Smooth muscle cell (in vitro differentiated cells): ENCODE results near the gene PIK3R5. TPM values are rescaled to one million over a fixed set of nuclear protein-coding genes. Genes with fewer than 3 reads are reported as not detected.
"Not testable (repeated sequence)": the region's sequence is repeated elsewhere in the genome, so short reads cannot be mapped to it uniquely, and the experiment has no call there.

Experiments
- DNase-seq: peaks from one replicate; lab custom pipeline; 2025; ENCODE audit not compliant: unreplicated experiment; lab: John Stamatoyannopoulos, UW
- H2AFZ ChIP-seq: fragments of 200-600 bp; sonication (generic); 2 replicates; pipeline ENCODE4 v1.6.0; 2016; ENCODE audit warnings: antibody characterized with exemption, low read depth, mild to moderate bottlenecking
- H3F3A ChIP-seq: fragments of 200-600 bp; sonication (generic); 2 replicates; pipeline ENCODE4 v1.6.0; 2017; ENCODE audit warnings: antibody characterized with exemption, low read depth
- H3K27ac ChIP-seq: fragments of 200-600 bp; sonication (generic); 2 replicates; pipeline ENCODE4 v1.5.1; 2016; ENCODE audit warnings: low read depth, mild to moderate bottlenecking
- H3K27me3 ChIP-seq: fragments of 200-600 bp; sonication (generic); 2 replicates; pipeline ENCODE4 v1.6.1; 2016; ENCODE audit warnings: low read depth, mild to moderate bottlenecking
- H3K36me3 ChIP-seq: fragments of 200-600 bp; sonication (generic); 2 replicates; pipeline ENCODE4 v1.5.1; 2016; ENCODE audit warnings: low read depth
- H3K4me1 ChIP-seq: fragments of 200-600 bp; sonication (generic); 2 replicates; pipeline ENCODE4 v1.5.1; 2016; ENCODE audit warnings: low read depth
- H3K4me2 ChIP-seq: fragments of 200-600 bp; sonication (generic); 2 replicates; pipeline ENCODE4 v1.6.0; 2016; ENCODE audit warnings: mild to moderate bottlenecking
- H3K4me3 ChIP-seq: fragments of 200-600 bp; sonication (generic); 2 replicates; pipeline ENCODE4 v1.5.1; 2016; ENCODE audit warnings: mild to moderate bottlenecking
- H3K79me2 ChIP-seq: fragments of 200-600 bp; sonication (generic); 2 replicates; pipeline ENCODE4 v1.6.0; 2016; ENCODE audit warnings: low read depth, mild to moderate bottlenecking
- H3K9ac ChIP-seq: fragments of 200-600 bp; sonication (generic); 2 replicates; pipeline ENCODE4 v1.6.0; 2016; ENCODE audit warnings: low read depth
- H3K9me3 ChIP-seq: fragments of 200-600 bp; sonication (generic); replicated peaks from 2 replicates; pipeline ENCODE4 v1.5.1; 2016; ENCODE audit warnings: low read depth
- H4K20me1 ChIP-seq: fragments of 200-600 bp; sonication (generic); 2 replicates; pipeline ENCODE4 v1.6.0; 2016; ENCODE audit warnings: low read depth
- CTCF ChIP-seq: fragments of 200-600 bp; sonication (generic); IDR thresholded peaks from 2 replicates; pipeline ENCODE4 v1.5.1; 2017; ENCODE audit warnings: borderline replicate concordance, mild to moderate bottlenecking, antibody characterized with exemption; ENCODE audit not compliant: insufficient read depth, poor library complexity, severe bottlenecking
- WGBS: methylation state at CpG from one replicate; pipeline ENCODE4 v1.1.7; 2016; ENCODE audit warnings: low lambda C conversion rate; 5-methylcytosine and 5-hydroxymethylcytosine counted together
- polyA plus RNA-seq: library from polyadenylated mRNA; unstranded; fragments of >200 nt; fragmentation: Nextera tagmentation; extraction: Ambion mirVana; gene quantifications from 2 replicates; pipeline ENCODE4 v1.2.1, GENCODE V29; 2016
- total RNA-seq: library from RNA; depleted of rRNA; stranded (reverse); fragments of >200 nt; gene quantifications from 2 replicates; pipeline ENCODE4 v1.2.3, GENCODE V29; 2014

Gene PIK3R5
- total and polyA plus RNA-seq, 2 experiments from 2014 or later: not detected

- Histone ChIP-seq H3K4me1 (peaks cover 15% of the 10 kb centered on the region), H3K9me3 (no peaks in the 10 kb centered on the region), H3K27ac (no peak overlapping the region), H2AFZ (peak overlapping the region; percentile 37), H3K27me3 (no peaks in the 10 kb centered on the region), H4K20me1 (no peaks in the 10 kb centered on the region), H3K9ac (no peak overlapping the region), H3K4me3 (no peak overlapping the region), H3F3A (no peaks in the 10 kb centered on the region), H3K79me2 (no peaks in the 10 kb centered on the region), H3K36me3 (no peaks in the 10 kb centered on the region), H3K4me2 (peak overlapping the region; percentile 27)
- no peak for TF ChIP-seq CTCF
- 72% methylated on average over 11 of the region's 11 CpGs for WGBS
- no peak for DNase-seq
These were observed 106.3 kb downstream of the PIK3R5 start for GRCh38 chr17:8859027-8859803.

- no peaks in the 10 kb centered on the region for H3K27me3 ChIP-seq
- DNase-seq: no peak
- H3K4me2 ChIP-seq: no peak overlapping the region
- H3K9ac ChIP-seq: no peak overlapping the region
- no peaks in the 10 kb centered on the region for H3K9me3 ChIP-seq
- TF ChIP-seq CTCF: no peak
- H4K20me1 ChIP-seq: no peaks in the 10 kb centered on the region
- H3K27ac ChIP-seq: no peak overlapping the region
- no peak overlapping the region for H2AFZ ChIP-seq
- peaks cover 15% of the 10 kb centered on the region for H3K4me1 ChIP-seq
- H3K36me3 ChIP-seq: no peaks in the 10 kb centered on the region
- H3K4me3 ChIP-seq: no peak overlapping the region
- no peaks in the 10 kb centered on the region for H3F3A ChIP-seq
- WGBS: 45% methylated on average over 5 of the region's 5 CpGs
- H3K79me2 ChIP-seq: no peaks in the 10 kb centered on the region
These were observed 107.6 kb downstream of the PIK3R5 start for GRCh38 chr17:8857919-8858318.

- Histone ChIP-seq H3K9ac (no peak overlapping the region), H3K79me2 (no peaks in the 10 kb centered on the region), H3K4me2 (no peak overlapping the region), H3K27ac (no peak overlapping the region), H3K36me3 (no peaks in the 10 kb centered on the region), H3F3A (no peaks in the 10 kb centered on the region), H3K4me3 (no peak overlapping the region), H3K9me3 (no peaks in the 10 kb centered on the region), H2AFZ (no peak overlapping the region), H4K20me1 (no peaks in the 10 kb centered on the region), H3K27me3 (no peaks in the 10 kb centered on the region), H3K4me1 (peaks cover 15% of the 10 kb centered on the region)
- no peak for DNase-seq
- TF ChIP-seq CTCF: no peak
- whole genome bisulfite sequencing: 71% methylated on average over 14 of the region's 14 CpGs
These were observed 108.5 kb downstream of the PIK3R5 start for GRCh38 chr17:8856869-8857575.

GRCh38 chr17:8856205-8856603 lies 109.3 kb downstream of the PIK3R5 start:
- H3K27me3 ChIP-seq, H3K27ac ChIP-seq, H4K20me1 ChIP-seq, H2AFZ ChIP-seq, DNase-seq, H3K79me2 ChIP-seq, H3K4me2 ChIP-seq, H3K9me3 ChIP-seq, H3K9ac ChIP-seq, H3K4me3 ChIP-seq, H3F3A ChIP-seq, H3K36me3 ChIP-seq: not testable (repeated sequence)
- WGBS: 92% methylated on average over 6 of the region's 6 CpGs
- H3K4me1 ChIP-seq: peaks cover 15% of the 10 kb centered on the region
